K562 (cell line): Measurements from ENCODE around the gene RYR3. TPM values are rescaled to one million over a fixed set of nuclear protein-coding genes. Genes with fewer than 3 reads are reported as not detected.

Experiments used
- ATAC-seq: fragments of 200-7000 bp; cut with Tn5 transposase; 3 replicates; pipeline ENCODE4 v1.9.1; 2020; ENCODE audit warnings: moderate library complexity
- BruUV-seq: library from RNA; stranded (reverse); fragments of 400-500 nt; replicated peaks from 2 replicates; lab custom pipeline; 2021; lab: Mats Ljungman, UMichigan
- CTCF ChIA-PET: fragments of 300-600 bp; formaldehyde crosslinking; extraction: SDS; loops from one replicate; lab custom pipeline; 2021; ENCODE audit warnings: low intra/inter-chr PET ratio; lab: Yijun Ruan, JAX
- POLR2A ChIA-PET: fragments of 300-600, 350-650 bp; sonication (Branson Sonifier 250); formaldehyde crosslinking; extraction: SDS; loops from one replicate; lab custom pipeline; 2021; ENCODE audit warnings: antibody characterized with exemption, inconsistent platforms; lab: Yijun Ruan, JAX
- DNase-seq, 4 experiments: peaks; one replicate each; pipeline versions ENCODE4 v3.0.0 to v3.0.0-alpha.2; 2011 to 2018; ENCODE audit warnings: low spot score in 3 of 4, mixed read lengths in 3 of 4; ENCODE audit errors: extremely low read depth in 1 of 4
- FAIRE-seq: peaks from 2 replicates; lab custom pipeline; 2011; peaks lifted over from hg19 to GRCh38; lab: Jason Lieb, UNC
- H2AFZ ChIP-seq: 2 replicates; pipeline ENCODE4 v1.6.0; 2011; ENCODE audit warnings: low read depth, low read length, control low read depth, inconsistent platforms
- H3K27ac ChIP-seq: fragments of 200-600 bp; 3 replicates; pipeline ENCODE4 v1.8.0; 2011; ENCODE audit warnings: low read depth, mild to moderate bottlenecking, control low read depth, inconsistent platforms, low read length, moderate library complexity, mixed read lengths; ENCODE audit errors: extremely low read depth
- H3K27me3 ChIP-seq, 2 experiments: fragments of 300-600 bp in 1 of 2; 2 replicates in 1 of 2; 3 replicates in 1 of 2; pipeline versions ENCODE4 v1.6.0 to v1.8.0; 2011; ENCODE audit warnings: inconsistent platforms in 2 of 2, low read length in 2 of 2, mild to moderate bottlenecking in 1 of 2, mixed read lengths in 1 of 2, moderate library complexity in 1 of 2; ENCODE audit not compliant: control insufficient read depth in 2 of 2, insufficient read depth in 2 of 2
- H3K36me3 ChIP-seq: fragments of 300-600 bp; 3 replicates; pipeline ENCODE4 v1.8.0; 2011; ENCODE audit warnings: mild to moderate bottlenecking, low read length, inconsistent platforms; ENCODE audit not compliant: control insufficient read depth, insufficient read depth
- H3K4me1 ChIP-seq, 2 experiments: fragments of 200-600 bp in 1 of 2; replicated peaks in 1 of 2; 2 replicates in 1 of 2; 3 replicates in 1 of 2; pipeline versions ENCODE4 v1.5.1 to v1.8.0; 2011; ENCODE audit warnings: inconsistent platforms in 2 of 2, low read length in 2 of 2, mild to moderate bottlenecking in 1 of 2, mixed read lengths in 1 of 2, moderate library complexity in 1 of 2; ENCODE audit not compliant: control insufficient read depth in 2 of 2, insufficient read depth in 2 of 2
- H3K4me2 ChIP-seq: 2 replicates; pipeline ENCODE4 v1.6.1; 2011; ENCODE audit warnings: low read length, control low read depth, inconsistent platforms, mixed read lengths; ENCODE audit not compliant: insufficient read depth
- H3K4me3 ChIP-seq: fragments of 200-600 bp; sonication (generic), shearing (Covaris generic); 2 replicates; pipeline ENCODE4 v1.5.1; 2016; ENCODE audit warnings: control low read depth, inconsistent platforms
- H3K79me2 ChIP-seq: fragments of 200-600 bp; 3 replicates; pipeline ENCODE4 v1.8.0; 2011; ENCODE audit warnings: low read length, inconsistent platforms; ENCODE audit not compliant: control insufficient read depth, insufficient read depth
- H3K9ac ChIP-seq, 2 experiments: 2 replicates each; pipeline versions ENCODE4 v1.6.0 to v1.6.1; 2011; ENCODE audit warnings: low read depth in 2 of 2, low read length in 2 of 2, control low read depth in 1 of 2, inconsistent platforms in 1 of 2, mild to moderate bottlenecking in 1 of 2, mixed read lengths in 1 of 2; ENCODE audit not compliant: insufficient read depth in 1 of 2
- H3K9me1 ChIP-seq: one replicate; pipeline ENCODE4 v1.6.0; 2011; ENCODE audit warnings: inconsistent platforms, mild to moderate bottlenecking, low read length, moderate library complexity; ENCODE audit not compliant: control insufficient read depth, insufficient read depth
- H3K9me3 ChIP-seq: replicated peaks from 2 replicates; pipeline ENCODE4 v1.5.1; 2011; ENCODE audit warnings: low read depth, low read length, inconsistent platforms; ENCODE audit not compliant: control insufficient read depth, insufficient read depth
- H4K20me1 ChIP-seq: replicated peaks from 2 replicates; pipeline ENCODE4 v1.6.1; 2011; ENCODE audit warnings: low read length, inconsistent platforms, mixed read lengths; ENCODE audit not compliant: control insufficient read depth, insufficient read depth
- BACH1 ChIP-seq: fragments of 200-800 bp; sonication (Bioruptor generic); IDR thresholded peaks from 2 replicates; pipeline ENCODE4 v1.6.1; 2016; ENCODE audit warnings: missing genetic modification characterization, missing compliant biosample characterization
- BRD9 ChIP-seq: fragments of 450-650 bp; IDR thresholded peaks from 2 replicates; pipeline ENCODE4 v1.6.1; 2018; ENCODE audit warnings: low read depth; ENCODE audit not compliant: partially characterized antibody
- C11orf30 ChIP-seq: fragments of 450-650 bp; IDR thresholded peaks from 2 replicates; pipeline ENCODE4 v1.6.1; 2016; ENCODE audit warnings: low read depth, mild to moderate bottlenecking
- CEBPB ChIP-seq: fragments of 450-650 bp; IDR thresholded peaks from 2 replicates; pipeline ENCODE4 v1.6.1; 2016; ENCODE audit warnings: missing genetic modification characterization, missing compliant biosample characterization
- ETS2 ChIP-seq: IDR thresholded peaks from 2 replicates; pipeline ENCODE4 v1.6.1; 2016; ENCODE audit warnings: borderline replicate concordance, missing genetic modification characterization, mild to moderate bottlenecking, moderate library complexity, missing compliant biosample characterization; ENCODE audit not compliant: poor library complexity, severe bottlenecking
- GABPB2 ChIP-seq: fragments of 250-450 bp; sonication (Bioruptor Pico); conservative IDR thresholded peaks from 2 replicates; pipeline ENCODE4 v1.5.1; 2021; ENCODE audit warnings: mild to moderate bottlenecking
- NCOA1 ChIP-seq: fragments of 450-650 bp; IDR thresholded peaks from 2 replicates; pipeline ENCODE4 v1.6.1; 2016; ENCODE audit warnings: low read depth
- NR2F6 ChIP-seq: fragments of 450-650 bp; formaldehyde crosslinking; IDR thresholded peaks from 2 replicates; pipeline ENCODE4 v1.4.0; 2020; ENCODE audit warnings: mild to moderate bottlenecking
- POLR2G ChIP-seq: fragments of 200-400 bp; formaldehyde crosslinking; IDR thresholded peaks from 2 replicates; pipeline ENCODE4 v1.6.1; 2017; ENCODE audit warnings: low read depth, mild to moderate bottlenecking, antibody characterized with exemption, low read length, moderate library complexity
- TCF7 ChIP-seq: sonication (generic); IDR thresholded peaks from 2 replicates; pipeline ENCODE4 v1.6.1; 2016; ENCODE audit warnings: antibody characterized with exemption, borderline replicate concordance
- WHSC1 ChIP-seq: IDR thresholded peaks from one replicate; pipeline ENCODE4 v1.6.1; 2012; ENCODE audit warnings: low read length, control low read depth, inconsistent platforms
- ZC3H11A ChIP-seq: IDR thresholded peaks from 2 replicates; pipeline ENCODE4 v1.6.1; 2012; ENCODE audit warnings: low read depth, low read length, improper control_type of control experiment
- ZFPM2 ChIP-seq: fragments of 250-450 bp; sonication (Bioruptor Pico); IDR thresholded peaks from 2 replicates; pipeline ENCODE4 v1.5.1; 2022; ENCODE audit warnings: mild to moderate bottlenecking
- ZNF3 ChIP-seq: fragments of 250-450 bp; sonication (Bioruptor Pico); IDR thresholded peaks from 2 replicates; pipeline ENCODE4 v1.5.0; 2021; ENCODE audit warnings: mild to moderate bottlenecking, moderate library complexity
- ZNF445 ChIP-seq: fragments of 250-450 bp; sonication (Bioruptor Pico); IDR thresholded peaks from 2 replicates; pipeline ENCODE4 v1.4.0; 2020; ENCODE audit warnings: low read depth, mild to moderate bottlenecking, moderate library complexity
- ZNF75A ChIP-seq: fragments of 450-650 bp; formaldehyde crosslinking; IDR thresholded peaks from 2 replicates; pipeline ENCODE4 v1.4.0; 2020; ENCODE audit warnings: mild to moderate bottlenecking
- WGBS: fragments of 100-300 bp; shearing (Covaris generic); methylation state at CpG from one replicate; pipeline ENCODE4 v1.1.6; 2016; ENCODE audit warnings: low coverage, mixed read lengths; ENCODE audit not compliant: insufficient coverage; ENCODE audit errors: missing lambda C conversion rate; 5-methylcytosine and 5-hydroxymethylcytosine counted together
- in situ Hi-C: fragments of 300-500 bp; cut with MboI; formaldehyde crosslinking; loops from 4 replicates; pipeline ENCODE4 v1.15.0; 2018; ENCODE audit warnings: inconsistent platforms, mixed read lengths
- intact Hi-C: fragments of 100-400 bp; cut with micrococcal nuclease; formaldehyde crosslinking; loops from 2 replicates; pipeline ENCODE4 v1.14.2; 2022
- polyA plus RNA-seq, 8 experiments: library from polyadenylated mRNA; depleted of rRNA in 4 of 8; stranded (reverse) in 5 of 8; unstranded in 3 of 8; fragments of >200 nt; fragmentation: Nextera tagmentation in 2 of 8; fragmentation: Illumina TruSeq in 1 of 8; extraction: Ambion mirVana in 2 of 8; extraction: Trizol in 1 of 8; gene quantifications; 2 replicates each; pipeline versions ENCODE4 v1.2.1 to v1.2.3, GENCODE V29; 2011 to 2014; ENCODE audit warnings: inconsistent platforms in 1 of 8, missing spikeins in 1 of 8
- total RNA-seq, 7 experiments: library from RNA; depleted of rRNA in 6 of 7; stranded (reverse); fragments of >200 nt in 6 of 7; fragmentation: Illumina TruSeq in 2 of 7; extraction: Trizol in 2 of 7; gene quantifications; 2 replicates each; pipeline versions ENCODE4 v1.2.1 to v1.2.3, GENCODE V29; 2011 to 2021; ENCODE audit warnings: low replicate concordance in 1 of 7
- TF ChIP-seq, protein P1 (sequence below): fragments of 450-650 bp; IDR thresholded peaks from 2 replicates; pipeline ENCODE4 v1.6.1; 2014; ENCODE audit warnings: low read depth, mild to moderate bottlenecking, moderate library complexity, borderline replicate concordance
- TF ChIP-seq, protein P2 (sequence below): fragments of 200-800 bp; sonication (Bioruptor generic); IDR thresholded peaks from 2 replicates; pipeline ENCODE4 v1.6.1; 2017; ENCODE audit warnings: missing genetic modification characterization, missing compliant biosample characterization
- TF ChIP-seq, protein P3 (sequence below): fragments of 250-450 bp; sonication (Bioruptor Pico); IDR thresholded peaks from 2 replicates; pipeline ENCODE4 v1.8.0; 2022; ENCODE audit warnings: inconsistent platforms

Gene RYR3
- total and polyA plus RNA-seq, 9 of the 15 experiments (the other 6 are each of a cell fraction or from before 2014, with no cell fraction given): 0.04 TPM; not detected in 8

DNA sequence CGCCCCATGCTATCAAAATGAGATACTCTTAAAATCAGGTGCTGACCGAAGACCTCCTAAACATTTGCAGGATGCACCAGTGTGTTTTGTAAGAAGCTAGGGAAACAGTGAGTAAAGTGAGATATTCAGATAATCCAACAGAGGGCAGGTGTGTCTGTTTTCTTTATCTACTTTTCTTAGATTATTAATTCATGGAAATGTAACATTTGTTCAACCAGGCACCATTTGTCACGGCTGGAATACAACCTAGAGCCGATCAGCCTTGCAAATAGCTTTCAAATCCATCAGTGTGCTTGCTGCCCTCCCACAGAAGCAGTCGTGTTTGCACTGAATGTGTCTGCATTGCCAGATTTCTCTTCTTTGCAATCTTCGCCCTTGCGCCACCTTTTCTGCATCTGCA lies 455.6 kb downstream of the RYR3 start:
- Histone ChIP-seq H3K9ac (no peak overlapping the region), H3K4me3 (no peak overlapping the region), H2AFZ (no peak overlapping the region), H3K27me3 (no peaks in the 10 kb centered on the region; a peak in 1 of 5 replicates), H3K27ac (no peak overlapping the region), H3K4me1 (no peaks in the 10 kb centered on the region), H3K79me2 (no peaks in the 10 kb centered on the region), H3K4me2 (no peak overlapping the region), H3K9me1 (no peaks in the 10 kb centered on the region), H3K9me3 (no peaks in the 10 kb centered on the region), H3K36me3 (no peaks in the 10 kb centered on the region), H4K20me1 (no peaks in the 10 kb centered on the region)
- ChIA-PET CTCF (no interaction called here), POLR2A (interaction anchor here (0.9 kb wide), 1 partner anchor 28 kb away, joined by 3 read pairs; no protein-coding TSS in a partner anchor)
- in situ Hi-C loops: no loop called here
- 1% methylated on average over 7 of the region's 7 CpGs for WGBS
- no peak for FAIRE-seq
- intact Hi-C loops: no loop called here
- BruUV-seq: no TSS peak
- no peak for DNase-seq
- TF ChIP-seq, protein P1, sequence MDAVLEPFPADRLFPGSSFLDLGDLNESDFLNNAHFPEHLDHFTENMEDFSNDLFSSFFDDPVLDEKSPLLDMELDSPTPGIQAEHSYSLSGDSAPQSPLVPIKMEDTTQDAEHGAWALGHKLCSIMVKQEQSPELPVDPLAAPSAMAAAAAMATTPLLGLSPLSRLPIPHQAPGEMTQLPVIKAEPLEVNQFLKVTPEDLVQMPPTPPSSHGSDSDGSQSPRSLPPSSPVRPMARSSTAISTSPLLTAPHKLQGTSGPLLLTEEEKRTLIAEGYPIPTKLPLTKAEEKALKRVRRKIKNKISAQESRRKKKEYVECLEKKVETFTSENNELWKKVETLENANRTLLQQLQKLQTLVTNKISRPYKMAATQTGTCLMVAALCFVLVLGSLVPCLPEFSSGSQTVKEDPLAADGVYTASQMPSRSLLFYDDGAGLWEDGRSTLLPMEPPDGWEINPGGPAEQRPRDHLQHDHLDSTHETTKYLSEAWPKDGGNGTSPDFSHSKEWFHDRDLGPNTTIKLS: no peak
- TF ChIP-seq, protein P2, sequence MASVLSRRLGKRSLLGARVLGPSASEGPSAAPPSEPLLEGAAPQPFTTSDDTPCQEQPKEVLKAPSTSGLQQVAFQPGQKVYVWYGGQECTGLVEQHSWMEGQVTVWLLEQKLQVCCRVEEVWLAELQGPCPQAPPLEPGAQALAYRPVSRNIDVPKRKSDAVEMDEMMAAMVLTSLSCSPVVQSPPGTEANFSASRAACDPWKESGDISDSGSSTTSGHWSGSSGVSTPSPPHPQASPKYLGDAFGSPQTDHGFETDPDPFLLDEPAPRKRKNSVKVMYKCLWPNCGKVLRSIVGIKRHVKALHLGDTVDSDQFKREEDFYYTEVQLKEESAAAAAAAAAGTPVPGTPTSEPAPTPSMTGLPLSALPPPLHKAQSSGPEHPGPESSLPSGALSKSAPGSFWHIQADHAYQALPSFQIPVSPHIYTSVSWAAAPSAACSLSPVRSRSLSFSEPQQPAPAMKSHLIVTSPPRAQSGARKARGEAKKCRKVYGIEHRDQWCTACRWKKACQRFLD: no peak
- TF ChIP-seq BRD9: no peak
- TF ChIP-seq GABPB2 (CRISPR knock-in tag): no peak
- TF ChIP-seq ZNF445: no peak
- TF ChIP-seq ETS2 (tag): no peak
- TF ChIP-seq C11orf30: no peak
- TF ChIP-seq ZNF75A: no peak
- TF ChIP-seq, protein P3, sequence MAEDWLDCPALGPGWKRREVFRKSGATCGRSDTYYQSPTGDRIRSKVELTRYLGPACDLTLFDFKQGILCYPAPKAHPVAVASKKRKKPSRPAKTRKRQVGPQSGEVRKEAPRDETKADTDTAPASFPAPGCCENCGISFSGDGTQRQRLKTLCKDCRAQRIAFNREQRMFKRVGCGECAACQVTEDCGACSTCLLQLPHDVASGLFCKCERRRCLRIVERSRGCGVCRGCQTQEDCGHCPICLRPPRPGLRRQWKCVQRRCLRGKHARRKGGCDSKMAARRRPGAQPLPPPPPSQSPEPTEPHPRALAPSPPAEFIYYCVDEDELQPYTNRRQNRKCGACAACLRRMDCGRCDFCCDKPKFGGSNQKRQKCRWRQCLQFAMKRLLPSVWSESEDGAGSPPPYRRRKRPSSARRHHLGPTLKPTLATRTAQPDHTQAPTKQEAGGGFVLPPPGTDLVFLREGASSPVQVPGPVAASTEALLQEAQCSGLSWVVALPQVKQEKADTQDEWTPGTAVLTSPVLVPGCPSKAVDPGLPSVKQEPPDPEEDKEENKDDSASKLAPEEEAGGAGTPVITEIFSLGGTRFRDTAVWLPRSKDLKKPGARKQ (CRISPR knock-in tag): no peak
- TF ChIP-seq NR2F6 (CRISPR knock-in tag): no peak
- TF ChIP-seq ZC3H11A: no peak
- TF ChIP-seq POLR2G: no peak
- no peak for TF ChIP-seq WHSC1
- TF ChIP-seq CEBPB (tag): no peak
- no peak for TF ChIP-seq ZNF3 (CRISPR knock-in tag)
- TF ChIP-seq ZFPM2 (CRISPR knock-in tag): no peak
- TF ChIP-seq TCF7: no peak
- no peak for TF ChIP-seq NCOA1
- TF ChIP-seq BACH1 (tag): no peak
- ATAC-seq: no peak
